ENCODE data around the gene ARHGEF12.

DNA sequence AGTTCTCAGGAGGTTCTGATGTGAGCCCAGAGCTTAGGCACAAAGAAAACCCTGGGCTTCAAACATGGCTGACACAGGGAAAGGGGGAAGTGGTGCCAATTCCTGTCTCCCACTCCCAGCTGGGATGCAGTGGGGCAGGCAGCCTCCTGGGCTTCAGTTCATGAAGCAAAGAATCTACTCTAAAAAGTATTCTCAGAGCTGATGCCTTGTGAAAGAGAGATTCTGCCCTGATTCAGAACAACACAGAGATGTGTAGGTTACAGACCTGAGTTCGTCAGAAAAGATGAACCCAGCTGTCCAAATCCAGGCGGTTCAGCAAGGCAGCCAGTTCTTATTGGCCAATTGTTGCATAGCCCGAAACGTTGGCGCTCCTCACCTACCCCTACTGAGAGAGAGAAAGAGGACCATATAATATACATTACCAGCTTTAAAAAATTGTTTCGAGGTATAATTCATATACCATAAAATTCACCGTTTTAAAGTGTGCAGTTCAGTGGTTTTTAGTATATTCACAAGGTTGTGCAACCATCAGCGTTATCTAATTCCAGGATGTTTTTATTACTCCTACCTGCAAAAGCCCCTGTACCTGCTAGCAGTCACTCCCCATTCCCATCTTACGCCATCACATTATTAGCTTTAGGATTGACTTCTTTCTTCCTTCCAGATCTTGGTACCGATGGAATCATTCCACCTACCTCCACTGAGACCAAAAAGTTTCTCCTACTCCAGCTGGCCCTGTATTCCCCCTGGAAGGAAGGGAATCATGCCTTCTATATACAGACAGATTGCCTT lies 18.3 kb upstream of the ARHGEF12 start:
- TF ChIP-seq, protein P1, sequence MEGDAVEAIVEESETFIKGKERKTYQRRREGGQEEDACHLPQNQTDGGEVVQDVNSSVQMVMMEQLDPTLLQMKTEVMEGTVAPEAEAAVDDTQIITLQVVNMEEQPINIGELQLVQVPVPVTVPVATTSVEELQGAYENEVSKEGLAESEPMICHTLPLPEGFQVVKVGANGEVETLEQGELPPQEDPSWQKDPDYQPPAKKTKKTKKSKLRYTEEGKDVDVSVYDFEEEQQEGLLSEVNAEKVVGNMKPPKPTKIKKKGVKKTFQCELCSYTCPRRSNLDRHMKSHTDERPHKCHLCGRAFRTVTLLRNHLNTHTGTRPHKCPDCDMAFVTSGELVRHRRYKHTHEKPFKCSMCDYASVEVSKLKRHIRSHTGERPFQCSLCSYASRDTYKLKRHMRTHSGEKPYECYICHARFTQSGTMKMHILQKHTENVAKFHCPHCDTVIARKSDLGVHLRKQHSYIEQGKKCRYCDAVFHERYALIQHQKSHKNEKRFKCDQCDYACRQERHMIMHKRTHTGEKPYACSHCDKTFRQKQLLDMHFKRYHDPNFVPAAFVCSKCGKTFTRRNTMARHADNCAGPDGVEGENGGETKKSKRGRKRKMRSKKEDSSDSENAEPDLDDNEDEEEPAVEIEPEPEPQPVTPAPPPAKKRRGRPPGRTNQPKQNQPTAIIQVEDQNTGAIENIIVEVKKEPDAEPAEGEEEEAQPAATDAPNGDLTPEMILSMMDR (IDR thresholded peaks at IDR 0.05 in 4 of 5, conservative IDR thresholded peaks at IDR 0.05 in 1 of 5) = no peak
- TF ChIP-seq POLR2A (IDR thresholded peaks at IDR 0.05) = no peak
